Activated CD8-positive, alpha-beta T cell treated with anti-CD3 and anti-CD28 coated beads for 36 hours (primary cell): ENCODE measurements around the gene CDK19. TPM values are rescaled to one million over a fixed set of nuclear protein-coding genes. Genes with fewer than 3 reads are reported as not detected.

Experiments used
- ATAC-seq: fragments of 200-7000 bp; cut with Tn5 transposase; one replicate; pipeline ENCODE4 v1.10.0; 2021; ENCODE audit warnings: mild to moderate bottlenecking, moderate library complexity
- CTCF ChIA-PET: fragments of 350-600 bp; sonication (Branson Sonifier 250); formaldehyde crosslinking; loops from one replicate; lab custom pipeline; 2021; ENCODE audit warnings: antibody characterized with exemption; lab: Charles Lee
- POLR2A ChIA-PET: fragments of 350-600 bp; sonication (Branson Sonifier 250); formaldehyde crosslinking; loops from one replicate; lab custom pipeline; 2021; ENCODE audit warnings: antibody characterized with exemption; lab: Charles Lee
- DNase-seq: peaks from one replicate; pipeline ENCODE4 v3.0.0-alpha.2; 2020
- H3K27ac Mint-ChIP-seq: one replicate; pipeline ENCODE4 v1.8.0; 2021; ENCODE audit warnings: mild to moderate bottlenecking, mixed read lengths
- H3K27me3 Mint-ChIP-seq: one replicate; pipeline ENCODE4 v1.8.0; 2021; ENCODE audit warnings: mixed read lengths
- H3K36me3 Mint-ChIP-seq: one replicate; pipeline ENCODE4 v1.8.0; 2021; ENCODE audit warnings: low read depth, mixed read lengths
- H3K4me1 Mint-ChIP-seq: one replicate; pipeline ENCODE4 v1.8.0; 2021; ENCODE audit warnings: low read depth, mixed read lengths
- H3K4me3 Mint-ChIP-seq: one replicate; pipeline ENCODE4 v1.8.0; 2021; ENCODE audit warnings: mild to moderate bottlenecking, moderate library complexity, mixed read lengths
- H3K9me3 Mint-ChIP-seq: one replicate; pipeline ENCODE4 v1.8.0; 2021; ENCODE audit warnings: mixed read lengths
- CTCF ChIP-seq: fragments of 200-600 bp; IDR thresholded peaks from one replicate; pipeline ENCODE4 v1.8.0; 2022; ENCODE audit warnings: antibody characterized with exemption, mild to moderate bottlenecking
- intact Hi-C: fragments of 100-400 bp; cut with micrococcal nuclease; formaldehyde crosslinking; loops from one replicate; pipeline ENCODE4 v1.10.0; 2022
- total RNA-seq, 2 experiments: library from RNA; stranded (reverse); gene quantifications; one replicate each; pipeline ENCODE4 v1.2.3, GENCODE V29; 2021

Gene CDK19
- total RNA-seq, 2 experiments from 2014 or later, result 11.8 to 13.1 TPM

- no peak overlapping the region for H3K27ac Mint-ChIP-seq
- no peaks in the 10 kb centered on the region for H3K9me3 Mint-ChIP-seq
- TF ChIP-seq CTCF, result no peak
- ATAC-seq, result no peak
- H3K27me3 Mint-ChIP-seq, result no peaks in the 10 kb centered on the region
- intact Hi-C loops, result no loop called here
- H3K4me1 Mint-ChIP-seq, result peaks cover 2% of the 10 kb centered on the region
- no peak overlapping the region for H3K4me3 Mint-ChIP-seq
- POLR2A ChIA-PET, result interaction anchor here (0.6 kb wide), 2 partner anchors 58 to 195 kb away, joined by 5 read pairs; no protein-coding TSS in a partner anchor
- no peak for DNase-seq
- no peaks in the 10 kb centered on the region for H3K36me3 Mint-ChIP-seq
- CTCF ChIA-PET, result interaction anchor here (0.6 to 1.5 kb wide), 2 partner anchors 23 to 95 kb away, joined by 3 to 4 read pairs; no protein-coding TSS in a partner anchor
Measured at GRCh38 chr6:110622912-110623578, 192.2 kb downstream of the CDK19 start.

GRCh38 chr6:110621061-110621460, 194.2 kb downstream of the CDK19 start:
- Mint-ChIP-seq H3K27ac (no peak overlapping the region), H3K36me3 (peaks cover 2% of the 10 kb centered on the region), H3K27me3 (no peaks in the 10 kb centered on the region), H3K4me1 (peaks cover 5% of the 10 kb centered on the region), H3K4me3 (no peak overlapping the region), H3K9me3 (no peaks in the 10 kb centered on the region)
- no peak for DNase-seq
- ATAC-seq, result no peak
- ChIA-PET POLR2A (no interaction called here), CTCF (interaction anchor here (1.2 kb wide), 1 partner anchor 37 kb away, joined by 3 read pairs; no protein-coding TSS in a partner anchor)
- intact Hi-C loops, result no loop called here
- TF ChIP-seq CTCF, result no peak

- Mint-ChIP-seq H3K9me3 (no peaks in the 10 kb centered on the region), H3K27me3 (no peaks in the 10 kb centered on the region), H3K36me3 (peaks cover 2% of the 10 kb centered on the region), H3K4me1 (peaks cover 5% of the 10 kb centered on the region), H3K4me3 (no peak overlapping the region), H3K27ac (no peak overlapping the region)
- no peak for TF ChIP-seq CTCF
- ChIA-PET CTCF (interaction anchor here (2.8 kb wide), 1 partner anchor 11 kb away, joined by 8 read pairs; no protein-coding TSS in a partner anchor), POLR2A (no interaction called here)
- DNase-seq (no peak), ATAC-seq (no peak)
- intact Hi-C loops, result no loop called here
Measured at GRCh38 chr6:110620065-110620464, 195.2 kb downstream of the CDK19 start.

- POLR2A ChIA-PET, result no interaction called here
Measured at GRCh38 chr6:110619275-110619908, 195.9 kb downstream of the CDK19 start.

More at GRCh38 chr6:110619275-110619908, 195.9 kb downstream of the CDK19 start:
- Mint-ChIP-seq H3K36me3 (peaks cover 3% of the 10 kb centered on the region), H3K27ac (no peak overlapping the region), H3K9me3 (no peaks in the 10 kb centered on the region), H3K4me1 (peaks cover 5% of the 10 kb centered on the region), H3K27me3 (no peaks in the 10 kb centered on the region), H3K4me3 (no peak overlapping the region)
- no peak for DNase-seq
- TF ChIP-seq CTCF, result no peak
- CTCF ChIA-PET, result interaction anchor here (2.8 kb wide), 1 partner anchor 12 kb away, joined by 8 read pairs; no protein-coding TSS in a partner anchor
- intact Hi-C loops, result no loop called here
- ATAC-seq, result no peak
